ENCODE results near the gene EEF1AKMT2.

The EEF1AKMT2 gene

DNA sequence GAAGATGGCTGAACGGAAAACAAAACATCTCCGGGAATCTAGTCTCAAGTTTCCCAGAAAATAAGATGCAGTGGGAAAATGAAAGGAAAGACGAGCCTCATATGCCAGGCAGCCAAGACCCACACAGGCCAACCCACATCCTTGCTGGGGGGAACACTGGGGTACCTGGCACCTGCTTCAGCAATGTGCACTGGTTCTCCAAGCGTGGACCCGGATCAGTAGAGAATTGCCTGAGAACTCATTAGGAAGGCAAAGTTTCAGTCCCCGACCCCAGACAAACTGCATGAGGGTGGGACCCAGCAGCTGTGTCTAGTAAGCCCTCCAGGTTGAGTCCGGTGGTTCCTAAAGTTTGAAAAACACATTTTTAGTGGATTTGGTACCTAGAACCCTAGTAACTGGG lies 65.9 kb downstream of the EEF1AKMT2 start:
- no peak for TF ChIP-seq TOX (CRISPR knock-in tag; IDR thresholded peaks at IDR 0.05; ENCODE audit: borderline replicate concordance)
- no peak for TF ChIP-seq RARB (CRISPR knock-in tag; IDR thresholded peaks at IDR 0.05)
- TF ChIP-seq TCF4 (CRISPR knock-in tag; IDR thresholded peaks at IDR 0.05; ENCODE audit: borderline replicate concordance) = no peak
- TF ChIP-seq PPARA (CRISPR knock-in tag; IDR thresholded peaks at IDR 0.05; ENCODE audit: borderline replicate concordance) = no peak
- no peak for TF ChIP-seq ZC3H10 (CRISPR knock-in tag; IDR thresholded peaks at IDR 0.05)
- no peak for TF ChIP-seq ZNF8 (CRISPR knock-in tag; IDR thresholded peaks at IDR 0.05)
- no peak for ATAC-seq

DNA sequence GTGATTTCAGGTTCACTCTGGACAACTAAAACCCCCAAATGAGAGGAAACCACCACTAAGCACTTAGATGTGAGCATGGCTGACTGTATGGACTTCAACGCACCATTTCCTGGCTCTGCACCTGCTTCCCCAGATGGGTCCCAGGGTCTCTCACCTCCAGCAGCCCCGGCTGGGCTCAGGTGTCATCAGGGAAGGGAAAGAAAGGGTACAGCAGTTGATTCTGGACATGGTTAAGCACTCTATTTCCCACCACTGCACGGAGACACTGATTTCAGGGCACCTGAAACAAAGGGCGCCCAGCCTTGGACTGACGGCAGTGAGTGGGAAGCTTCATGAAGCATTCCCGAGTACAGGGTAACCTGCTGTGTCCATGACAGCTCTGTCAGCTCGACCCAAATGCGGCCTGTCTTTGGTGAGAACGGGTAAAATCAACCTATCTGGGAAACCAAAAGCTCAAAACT lies 66.5 kb downstream of the EEF1AKMT2 start:
- TF ChIP-seq ZNF70 (CRISPR knock-in tag; IDR thresholded peaks at IDR 0.05) (no peak), GLIS3 (CRISPR knock-in tag; IDR thresholded peaks at IDR 0.05) (no peak), TOX (CRISPR knock-in tag; IDR thresholded peaks at IDR 0.05; ENCODE audit: borderline replicate concordance) (no peak), TSHZ2 (CRISPR knock-in tag; IDR thresholded peaks at IDR 0.05) (no peak)
- TF ChIP-seq, protein P1, sequence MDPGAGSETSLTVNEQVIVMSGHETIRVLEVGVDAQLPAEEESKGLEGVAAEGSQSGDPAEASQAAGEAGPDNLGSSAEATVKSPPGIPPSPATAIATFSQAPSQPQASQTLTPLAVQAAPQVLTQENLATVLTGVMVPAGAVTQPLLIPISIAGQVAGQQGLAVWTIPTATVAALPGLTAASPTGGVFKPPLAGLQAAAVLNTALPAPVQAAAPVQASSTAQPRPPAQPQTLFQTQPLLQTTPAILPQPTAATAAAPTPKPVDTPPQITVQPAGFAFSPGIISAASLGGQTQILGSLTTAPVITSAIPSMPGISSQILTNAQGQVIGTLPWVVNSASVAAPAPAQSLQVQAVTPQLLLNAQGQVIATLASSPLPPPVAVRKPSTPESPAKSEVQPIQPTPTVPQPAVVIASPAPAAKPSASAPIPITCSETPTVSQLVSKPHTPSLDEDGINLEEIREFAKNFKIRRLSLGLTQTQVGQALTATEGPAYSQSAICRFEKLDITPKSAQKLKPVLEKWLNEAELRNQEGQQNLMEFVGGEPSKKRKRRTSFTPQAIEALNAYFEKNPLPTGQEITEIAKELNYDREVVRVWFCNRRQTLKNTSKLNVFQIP (CRISPR knock-in tag; IDR thresholded peaks at IDR 0.05; ENCODE audit: borderline replicate concordance, low read depth) = no peak
- ATAC-seq = no peak

- no peak for TF ChIP-seq TCF4 (CRISPR knock-in tag; IDR thresholded peaks at IDR 0.05; ENCODE audit: borderline replicate concordance)
- TF ChIP-seq SNAI2 (CRISPR knock-in tag; IDR thresholded peaks at IDR 0.05) = no peak
- no peak for TF ChIP-seq ZNF8 (CRISPR knock-in tag; IDR thresholded peaks at IDR 0.05)
- TF ChIP-seq CSRNP3 (CRISPR knock-in tag; IDR thresholded peaks at IDR 0.05) = no peak
- TF ChIP-seq ZC3H10 (CRISPR knock-in tag; IDR thresholded peaks at IDR 0.05) = no peak
- no peak for TF ChIP-seq ESRRG (CRISPR knock-in tag; IDR thresholded peaks at IDR 0.05)
- TF ChIP-seq PATZ1 (CRISPR knock-in tag; IDR thresholded peaks at IDR 0.05; ENCODE audit: borderline replicate concordance) = no peak
- no peak for TF ChIP-seq PPARA (CRISPR knock-in tag; IDR thresholded peaks at IDR 0.05; ENCODE audit: borderline replicate concordance)
- no peak for TF ChIP-seq TOX (CRISPR knock-in tag; IDR thresholded peaks at IDR 0.05; ENCODE audit: borderline replicate concordance)
- TF ChIP-seq ARNTL (CRISPR knock-in tag; IDR thresholded peaks at IDR 0.05; ENCODE audit: borderline replicate concordance, low read depth) = no peak
- no peak for TF ChIP-seq ZFP30 (CRISPR knock-in tag; IDR thresholded peaks at IDR 0.05)
- TF ChIP-seq ZNF70 (CRISPR knock-in tag; IDR thresholded peaks at IDR 0.05) = no peak
- TF ChIP-seq OSR1 (CRISPR knock-in tag; IDR thresholded peaks at IDR 0.05) = no peak
- TF ChIP-seq CSDC2 (CRISPR knock-in tag; IDR thresholded peaks at IDR 0.05) = no peak
- TF ChIP-seq BACH2 (CRISPR knock-in tag; IDR thresholded peaks at IDR 0.05; ENCODE audit: borderline replicate concordance) = no peak
- TF ChIP-seq ZNF565 (CRISPR knock-in tag; conservative IDR thresholded peaks at IDR 0.05; ENCODE audit: low read depth) = no peak
- TF ChIP-seq TSHZ2 (CRISPR knock-in tag; IDR thresholded peaks at IDR 0.05) = no peak
- TF ChIP-seq, protein P2, sequence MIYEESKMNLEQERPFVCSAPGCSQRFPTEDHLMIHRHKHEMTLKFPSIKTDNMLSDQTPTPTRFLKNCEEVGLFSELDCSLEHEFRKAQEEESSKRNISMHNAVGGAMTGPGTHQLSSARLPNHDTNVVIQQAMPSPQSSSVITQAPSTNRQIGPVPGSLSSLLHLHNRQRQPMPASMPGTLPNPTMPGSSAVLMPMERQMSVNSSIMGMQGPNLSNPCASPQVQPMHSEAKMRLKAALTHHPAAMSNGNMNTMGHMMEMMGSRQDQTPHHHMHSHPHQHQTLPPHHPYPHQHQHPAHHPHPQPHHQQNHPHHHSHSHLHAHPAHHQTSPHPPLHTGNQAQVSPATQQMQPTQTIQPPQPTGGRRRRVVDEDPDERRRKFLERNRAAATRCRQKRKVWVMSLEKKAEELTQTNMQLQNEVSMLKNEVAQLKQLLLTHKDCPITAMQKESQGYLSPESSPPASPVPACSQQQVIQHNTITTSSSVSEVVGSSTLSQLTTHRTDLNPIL (CRISPR knock-in tag; IDR thresholded peaks at IDR 0.05; ENCODE audit: low read depth) = no peak
- no peak for TF ChIP-seq ZFP3 (CRISPR knock-in tag; IDR thresholded peaks at IDR 0.05)
- TF ChIP-seq GLIS3 (CRISPR knock-in tag; IDR thresholded peaks at IDR 0.05) = no peak
- no peak for ATAC-seq
Observed at GRCh38 chr10:124724279-124725027, 67.2 kb downstream of the EEF1AKMT2 start.

Measured in SK-N-SH treated with all-trans-retinoic acid at 6 μM for 48 hours (cell line).